NCI-H128 (cell line): ENCODE data around the gene GALNT13.

ENCODE experiments used
- DNase-seq: peaks from one replicate; lab custom pipeline; 2025; ENCODE audit not compliant: unreplicated experiment; lab: John Stamatoyannopoulos, UW

Gene GALNT13

GRCh38 chr2:154394600-154394999, 522.9 kb downstream of the GALNT13 start:
- DNase-seq = no peak

- DNase-seq = no peak
Measured at GRCh38 chr2:154400563-154401290, 529.0 kb downstream of the GALNT13 start.

GRCh38 chr2:154402213-154402612, 530.5 kb downstream of the GALNT13 start:
- no peak for DNase-seq

- no peak for DNase-seq
Measured at GRCh38 chr2:154403242-154403790, 531.6 kb downstream of the GALNT13 start.

- no peak for DNase-seq
Measured at GRCh38 chr2:154408786-154409185, 537.1 kb downstream of the GALNT13 start.

GRCh38 chr2:154422251-154422650, 550.5 kb downstream of the GALNT13 start:
- DNase-seq = no peak

GRCh38 chr2:154425994-154426393, 554.3 kb downstream of the GALNT13 start:
- DNase-seq = no peak

GRCh38 chr2:154427453-154427852, 555.7 kb downstream of the GALNT13 start:
- DNase-seq = no peak

GRCh38 chr2:154428022-154428421, 556.3 kb downstream of the GALNT13 start:
- no peak for DNase-seq

- DNase-seq = no peak
Measured at GRCh38 chr2:154433010-154433409, 561.3 kb downstream of the GALNT13 start.

GRCh38 chr2:154437104-154437503, 565.4 kb downstream of the GALNT13 start:
- no peak for DNase-seq

GRCh38 chr2:154439156-154439555, 567.4 kb downstream of the GALNT13 start:
- DNase-seq = no peak

- DNase-seq = no peak
Measured at GRCh38 chr2:154443919-154444318, 572.2 kb downstream of the GALNT13 start.

- DNase-seq = no peak
Measured at GRCh38 chr2:154446324-154446723, 574.6 kb downstream of the GALNT13 start.

GRCh38 chr2:154447727-154448418, 576.2 kb downstream of the GALNT13 start:
- no peak for DNase-seq

GRCh38 chr2:154449951-154450658, 578.4 kb downstream of the GALNT13 start:
- no peak for DNase-seq

- DNase-seq = no peak
Measured at GRCh38 chr2:154452471-154452870, 580.7 kb downstream of the GALNT13 start.

- DNase-seq = no peak
Measured at GRCh38 chr2:154452906-154453493, 581.3 kb downstream of the GALNT13 start.

GRCh38 chr2:154455166-154455565, 583.4 kb downstream of the GALNT13 start:
- no peak for DNase-seq

- DNase-seq = no peak
Measured at GRCh38 chr2:154455866-154456265, 584.1 kb downstream of the GALNT13 start.

GRCh38 chr2:154457286-154457685, 585.6 kb downstream of the GALNT13 start:
- DNase-seq = no peak
